HG03354 (cell line): Measurements from ENCODE around the gene SPPL2B.

ENCODE experiments used
- ATAC-seq: cut with Tn5 transposase; IDR thresholded peaks from one replicate; pipeline ENCODE4 v1.9.1; 2021; ENCODE audit warnings: mild to moderate bottlenecking; ENCODE audit not compliant: unreplicated experiment, poor library complexity, severe bottlenecking

SPPL2B gene

DNA sequence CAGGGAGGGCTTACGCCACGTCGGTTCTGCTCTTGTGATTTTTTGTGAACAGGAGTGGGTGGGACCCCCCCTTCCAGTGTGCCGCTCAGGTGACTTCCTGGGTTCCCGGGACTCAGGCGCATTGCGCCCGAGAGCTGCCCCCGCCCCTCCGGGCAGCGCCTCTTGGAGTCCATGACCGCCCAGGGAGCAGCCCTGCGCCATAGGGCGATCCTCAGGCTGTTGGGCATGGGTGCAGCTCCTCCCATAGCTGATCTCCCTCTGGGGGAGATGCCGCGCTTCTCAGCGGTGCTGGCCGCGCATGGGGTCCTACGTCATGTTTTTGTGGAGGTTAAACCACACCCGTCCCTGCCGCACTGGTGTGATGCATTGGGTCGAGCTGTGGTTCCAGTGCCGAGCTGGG is 23.6 kb downstream of the SPPL2B start:
- no peak for ATAC-seq

DNA sequence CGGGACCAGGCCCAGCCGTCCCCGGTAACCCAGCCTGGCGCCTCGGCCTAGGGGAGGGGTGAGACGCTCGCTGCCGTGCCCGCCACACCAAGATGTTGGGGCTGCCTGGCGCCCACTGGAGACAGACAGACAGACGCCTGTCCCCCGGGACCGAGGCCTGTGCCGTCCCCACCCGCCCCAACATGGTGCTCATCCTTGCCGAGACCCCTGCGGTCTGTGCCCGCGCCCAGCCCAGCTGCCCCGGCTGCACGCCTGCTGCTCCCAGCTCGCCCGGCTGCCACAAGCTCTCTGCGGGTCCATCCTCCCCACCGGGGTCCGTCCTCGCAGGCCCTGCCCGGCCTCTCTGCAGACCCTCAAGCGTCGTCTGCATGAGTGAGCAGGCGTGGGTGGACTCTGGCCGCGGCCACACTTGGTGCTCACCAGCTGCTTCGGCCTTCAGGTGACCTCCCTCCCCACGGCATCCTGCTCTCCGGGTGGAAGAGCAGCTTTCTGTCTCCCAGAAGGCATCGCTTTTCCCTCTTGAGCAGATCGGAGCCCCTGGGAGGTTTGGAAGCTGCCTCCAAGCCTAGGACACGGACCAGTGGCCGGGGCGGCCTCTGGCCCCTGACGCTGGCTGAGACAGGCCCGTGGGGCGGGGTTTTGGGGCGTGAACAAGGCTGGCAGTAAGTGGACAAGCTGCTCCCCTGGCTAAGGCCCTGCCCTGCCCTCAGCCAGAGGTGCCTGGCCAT is 24.8 kb downstream of the SPPL2B start:
- no peak for ATAC-seq

DNA sequence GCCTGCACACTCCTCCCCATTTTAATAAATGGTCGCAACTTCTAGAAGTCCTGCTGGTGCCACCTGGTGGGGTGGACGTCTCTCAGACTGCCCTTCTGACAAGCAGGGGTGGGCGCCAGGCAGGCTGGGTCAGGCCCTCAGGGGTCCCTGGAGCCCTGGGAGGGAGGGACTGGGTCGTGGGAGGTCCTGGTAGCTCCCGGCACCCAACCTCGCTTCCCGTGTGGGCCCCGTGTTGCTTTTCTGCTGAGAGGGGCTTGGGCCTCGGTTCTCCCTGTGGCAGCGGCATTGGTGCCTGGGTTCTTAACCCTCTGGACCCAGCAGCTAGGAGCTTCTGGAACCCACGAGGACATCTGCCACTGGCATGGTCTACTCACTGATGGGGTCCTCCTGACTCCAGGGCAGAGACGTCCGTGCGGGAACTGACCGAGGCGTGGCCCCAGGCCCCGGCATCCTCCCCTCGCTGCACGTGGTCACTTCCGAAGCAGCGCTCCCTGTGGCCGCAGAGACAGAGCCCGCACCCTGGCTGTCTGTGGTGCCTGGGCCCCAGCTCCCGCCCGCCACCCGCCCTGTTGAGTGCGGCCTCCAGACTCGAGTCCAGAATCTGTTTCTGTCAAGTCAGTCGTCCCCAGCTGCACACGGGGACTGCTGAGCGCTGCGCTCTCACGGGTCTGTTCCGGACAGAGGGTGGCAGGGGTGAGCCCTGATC is 25.6 kb downstream of the SPPL2B start:
- ATAC-seq = no peak

DNA sequence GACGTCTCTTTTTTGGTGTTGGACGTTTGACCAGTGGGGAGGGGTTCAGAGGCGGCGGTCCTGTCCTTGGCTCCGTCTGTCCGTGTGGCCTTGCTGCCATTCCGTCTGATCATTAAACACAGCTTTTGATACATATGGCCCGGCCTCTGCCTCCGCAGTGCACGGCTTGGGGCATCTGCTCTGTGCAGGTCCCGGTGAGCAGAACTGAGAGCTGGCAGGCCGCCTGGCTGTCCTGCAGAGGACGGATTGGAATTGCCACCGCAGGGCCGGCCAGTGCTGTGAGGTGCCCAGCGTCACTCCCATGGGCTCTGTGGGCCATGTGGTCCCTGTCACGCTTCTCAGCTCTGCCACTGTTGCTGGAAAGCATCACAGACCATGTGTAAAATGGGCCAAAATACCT is 26.2 kb downstream of the SPPL2B start:
- ATAC-seq = no peak

DNA sequence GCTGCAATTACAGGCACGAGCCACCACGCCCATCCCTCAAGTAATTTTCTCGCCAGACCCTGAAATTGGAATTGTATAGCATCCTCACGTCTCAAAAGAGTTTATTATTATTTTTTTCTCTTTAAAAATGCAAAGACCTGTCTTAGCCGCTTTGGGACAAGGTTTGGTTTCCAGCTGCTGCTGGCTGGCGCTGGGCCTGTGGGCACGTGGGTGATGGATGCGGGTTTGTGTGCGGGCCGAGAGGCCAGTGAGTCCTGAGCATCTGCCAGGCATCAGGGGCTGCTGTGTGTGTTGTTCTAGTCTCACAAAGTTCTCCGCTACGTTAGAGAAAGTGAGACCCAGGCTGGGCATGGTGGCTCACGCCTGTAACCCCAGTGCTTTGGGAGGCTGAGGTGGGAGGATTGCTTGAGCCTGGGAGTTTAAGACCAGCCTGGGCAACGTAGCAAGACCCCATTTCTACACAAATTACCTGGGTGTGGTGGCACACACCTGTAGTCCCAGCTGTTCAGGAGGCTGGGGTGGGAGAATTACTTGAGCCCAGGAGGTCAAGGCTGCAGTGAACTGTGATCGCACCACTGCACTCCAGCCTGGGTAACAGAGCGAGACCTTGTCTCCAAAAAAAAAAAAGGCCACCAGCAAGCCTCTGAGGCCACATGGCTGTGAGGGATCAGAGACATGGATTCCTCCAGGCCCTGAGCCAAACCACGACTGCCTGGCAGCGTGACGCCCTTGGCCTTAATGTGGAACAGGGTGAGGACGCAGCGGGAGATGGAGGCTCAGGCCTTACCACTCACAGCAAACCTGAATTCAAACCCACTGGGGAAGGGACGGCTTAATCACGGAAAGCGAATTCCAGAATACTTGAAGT is 26.9 kb downstream of the SPPL2B start:
- no peak for ATAC-seq

DNA sequence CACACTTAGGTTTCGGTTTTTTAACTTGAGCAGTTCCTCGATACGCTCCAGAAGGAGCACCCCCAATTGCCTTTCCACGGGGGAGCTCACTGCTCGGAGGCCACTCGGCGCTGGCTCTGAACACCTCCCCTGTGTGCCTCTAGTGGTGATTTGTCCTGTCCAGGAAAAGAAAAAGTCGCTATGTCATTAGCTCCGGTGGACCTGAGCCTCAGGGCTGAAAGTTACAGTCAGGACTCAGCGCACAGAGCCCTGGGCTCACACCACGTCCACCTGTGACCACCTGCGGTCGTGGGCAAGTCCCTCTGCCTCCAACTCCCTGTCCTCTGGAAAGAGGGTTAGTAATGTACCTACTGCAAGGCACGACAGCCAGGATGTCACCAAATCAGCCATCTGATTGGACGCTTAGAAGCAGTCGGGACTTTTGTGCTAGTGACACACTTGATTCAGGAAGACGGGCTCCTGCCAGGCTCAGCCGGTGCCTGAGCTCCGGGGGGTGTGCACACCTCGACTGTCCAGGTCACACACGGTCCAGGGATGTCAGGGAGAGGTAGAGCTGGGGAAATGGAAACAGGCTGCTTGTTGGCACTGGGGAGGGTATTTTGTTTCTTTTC is 27.7 kb downstream of the SPPL2B start:
- ATAC-seq = no peak

DNA sequence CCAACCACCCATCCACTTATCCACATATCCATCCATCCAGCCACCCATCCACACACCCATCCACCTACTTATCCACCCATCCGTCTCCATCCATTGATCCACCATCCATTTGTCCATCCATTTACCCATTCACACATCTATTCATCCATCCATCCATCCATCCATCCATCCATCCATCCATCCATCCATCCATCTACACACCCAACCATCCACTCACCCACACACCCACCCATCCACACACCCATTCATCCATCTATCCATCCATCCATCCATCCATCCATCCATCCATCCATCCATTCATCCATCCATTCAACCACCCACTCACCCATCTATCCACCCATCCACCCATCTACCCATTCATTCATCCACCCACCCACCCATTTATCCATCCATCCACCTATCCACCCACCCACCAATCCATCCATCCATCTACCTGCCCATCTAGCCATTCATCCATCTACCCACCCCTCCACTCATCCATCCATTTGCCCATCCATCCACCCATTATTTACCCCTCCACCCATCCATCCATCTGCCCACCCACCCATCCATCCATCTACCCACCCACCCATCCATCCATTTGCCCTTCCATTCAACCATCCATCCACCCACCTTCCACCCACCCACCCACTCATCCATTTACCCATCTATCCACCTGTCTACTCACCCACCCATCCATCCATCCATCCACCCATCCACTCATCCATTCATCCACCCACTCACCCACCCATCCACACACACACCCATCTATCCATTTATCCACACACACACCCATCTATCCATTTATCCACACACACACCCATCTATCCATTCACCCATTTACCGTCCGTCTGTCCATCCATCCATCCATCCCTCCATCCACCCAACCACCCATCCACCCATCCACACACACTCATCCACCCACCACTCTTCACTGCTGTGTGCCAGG is 29.1 kb downstream of the SPPL2B start:
- ATAC-seq = no peak

DNA sequence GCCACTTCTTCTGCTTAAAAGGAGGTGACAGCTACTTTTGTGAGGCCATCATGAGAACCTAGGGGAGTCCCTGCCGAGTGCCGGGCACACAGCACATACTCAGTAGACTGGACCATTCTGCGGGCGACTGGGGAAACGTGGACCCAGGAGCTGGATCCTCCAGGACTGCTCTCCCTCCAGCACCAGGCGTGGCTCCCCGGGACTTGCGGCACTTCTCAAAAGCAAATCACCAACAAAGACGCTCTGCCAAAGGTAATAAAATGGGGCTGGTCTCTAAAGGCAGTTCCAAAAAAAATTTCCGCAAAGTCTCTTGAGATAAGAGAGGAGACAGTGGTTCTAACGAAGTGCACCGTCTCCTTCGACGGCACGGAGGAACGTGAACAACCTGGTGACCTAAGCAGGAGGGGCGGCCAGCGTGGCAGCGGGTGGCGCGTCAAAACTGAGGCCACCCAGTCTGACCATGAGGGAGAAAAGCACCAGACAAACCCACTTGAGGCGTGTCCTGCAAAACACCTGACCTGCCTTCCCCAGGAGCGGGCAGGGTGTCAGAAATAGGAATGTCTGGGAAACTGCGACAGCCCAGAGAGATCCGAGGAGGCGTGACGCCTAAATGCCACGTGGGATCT is 30.2 kb downstream of the SPPL2B start:
- no peak for ATAC-seq

DNA sequence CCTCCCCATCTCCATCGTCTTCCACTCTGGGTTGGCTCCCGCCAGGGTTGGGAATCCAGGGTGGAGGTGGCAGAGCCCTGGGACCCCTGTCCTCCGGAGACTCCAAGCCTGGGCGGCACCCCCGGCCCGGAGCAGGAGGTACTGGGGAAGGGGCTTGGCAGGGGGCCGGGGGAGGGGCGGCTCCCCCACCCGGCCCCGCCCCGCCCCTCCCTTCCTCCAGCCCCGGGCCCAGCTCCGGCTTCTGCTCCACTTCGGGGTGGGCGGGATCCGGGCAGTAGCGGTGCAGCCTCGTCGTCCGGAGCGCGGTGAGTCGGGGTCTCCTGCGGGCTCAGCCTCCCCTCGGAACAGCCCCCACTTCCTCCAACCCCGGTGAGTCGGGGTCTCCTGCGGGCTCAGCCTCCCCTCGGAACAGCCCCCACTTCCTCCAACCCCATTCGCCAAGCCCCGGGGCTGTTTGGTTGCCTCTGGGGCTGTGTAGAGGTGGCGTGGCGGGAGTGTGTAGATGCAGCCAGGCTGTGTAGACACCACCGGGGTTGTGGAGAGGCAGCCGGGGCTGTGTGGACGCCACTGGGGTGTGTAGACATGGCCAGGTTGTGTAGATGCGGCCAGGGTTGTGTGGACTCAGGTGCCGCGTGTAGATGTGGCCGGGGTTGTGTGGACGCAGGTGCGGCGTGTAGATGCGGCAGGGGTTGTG is 31.7 kb downstream of the SPPL2B start, which contains the start of gene TMPRSS9:
Gene TMPRSS9, plus strand, starts transcription at position 274 of the 694 bp plus-strand sequence. CDS start 29,521 bp downstream, outside the sequence.
- ATAC-seq = no peak

DNA sequence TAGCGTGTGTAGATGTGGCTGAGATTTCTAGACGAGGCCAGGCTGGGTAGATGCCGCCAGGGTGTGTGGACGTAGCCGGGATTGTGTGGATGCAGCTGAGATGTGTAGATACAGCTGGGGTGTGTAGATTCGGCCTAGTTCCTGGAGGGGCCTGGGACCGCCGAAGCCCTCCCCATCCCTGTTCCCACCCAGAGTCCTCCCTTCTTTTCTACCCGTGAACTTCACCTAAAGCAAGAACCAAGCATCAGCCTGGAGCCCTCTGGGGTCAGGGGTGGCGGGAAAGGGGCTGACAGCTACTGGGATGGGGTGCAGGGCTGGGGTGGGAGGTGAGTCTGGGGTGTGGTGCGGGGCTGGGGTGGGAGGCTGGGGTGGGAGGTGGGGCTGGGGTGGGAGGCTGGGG is 32.3 kb downstream of the SPPL2B start:
- ATAC-seq = no peak

DNA sequence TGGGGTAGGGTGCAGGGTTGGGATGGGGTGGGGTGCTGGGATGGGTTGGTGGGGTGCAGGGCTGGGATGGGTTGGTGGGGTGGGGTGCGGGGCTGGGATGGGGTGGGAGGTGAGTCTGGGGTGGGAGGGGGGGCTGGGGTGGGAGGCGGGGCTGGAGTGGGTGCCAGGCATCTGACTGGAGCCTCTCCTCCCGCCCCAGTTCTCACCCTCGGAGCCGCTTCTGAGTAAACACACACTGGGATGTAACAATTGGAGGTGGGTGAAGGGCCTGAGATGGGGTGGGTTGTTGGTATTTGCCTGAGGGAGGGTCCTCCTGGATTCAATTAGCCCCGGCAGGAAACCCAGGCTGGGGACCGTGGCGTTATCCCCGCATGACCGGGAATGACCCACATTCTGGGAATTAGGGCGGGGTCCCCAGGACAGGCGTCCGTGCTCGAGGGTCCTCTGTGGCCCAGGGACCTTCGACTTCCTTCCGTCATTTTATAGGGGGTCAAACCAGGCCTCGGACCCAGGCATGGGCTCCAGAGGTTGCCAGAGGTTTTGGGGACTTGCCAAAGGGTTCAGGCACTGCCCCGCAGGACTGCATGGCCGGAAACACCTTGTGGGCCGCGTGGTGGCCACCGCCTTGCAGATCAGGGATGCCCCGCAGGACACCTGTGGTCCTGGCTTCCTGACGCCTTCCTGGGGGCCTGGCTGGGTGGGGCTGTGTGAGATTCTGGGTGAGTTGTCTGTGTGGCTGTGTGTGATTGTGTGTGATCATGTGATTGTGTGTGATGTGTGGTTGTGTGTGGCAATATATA is 33.0 kb downstream of the SPPL2B start:
- ATAC-seq = no peak

DNA sequence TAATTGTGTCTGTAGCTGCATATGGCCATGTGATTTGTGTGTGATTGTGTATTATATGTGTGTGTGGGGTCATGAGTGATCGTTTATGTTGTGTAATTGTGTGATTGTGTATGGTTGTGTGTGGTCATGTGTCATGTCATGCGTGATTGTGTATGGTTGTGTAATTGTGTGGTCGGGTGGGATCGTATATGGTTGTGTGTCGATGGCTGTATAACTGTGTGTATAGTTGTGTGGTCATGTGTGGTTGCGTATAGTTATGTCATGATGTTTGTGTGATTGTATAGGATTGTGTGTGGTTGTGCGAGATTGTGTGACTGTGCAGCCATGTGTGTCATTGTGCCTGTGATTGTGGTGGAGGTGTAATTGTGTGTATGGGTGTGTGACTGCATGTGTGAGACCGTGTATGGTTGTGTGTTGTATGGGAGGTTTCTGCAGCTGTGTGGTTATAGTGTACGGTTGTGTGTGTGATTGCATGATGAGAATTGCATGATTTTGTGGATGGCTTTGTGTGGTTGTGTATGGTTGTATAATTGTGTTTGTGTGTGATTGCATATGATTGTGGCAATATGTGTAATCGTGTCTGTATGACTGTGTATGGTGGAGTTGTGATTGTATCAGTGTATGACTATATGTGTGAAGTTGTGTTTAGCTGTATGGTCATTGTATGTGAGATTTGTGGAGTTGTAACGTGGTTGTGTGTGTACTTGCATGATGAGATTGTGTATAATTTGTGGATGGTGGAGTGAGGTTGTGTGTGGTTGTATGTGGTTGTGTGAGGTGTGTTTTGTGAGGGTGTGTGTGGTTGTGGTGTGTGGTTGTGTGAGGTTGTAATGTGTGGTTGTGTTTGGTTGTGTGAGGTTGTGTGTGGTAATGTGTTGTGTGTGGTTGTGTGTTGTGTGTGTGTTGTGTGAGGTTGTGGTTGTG is 33.8 kb downstream of the SPPL2B start:
- ATAC-seq = no peak

DNA sequence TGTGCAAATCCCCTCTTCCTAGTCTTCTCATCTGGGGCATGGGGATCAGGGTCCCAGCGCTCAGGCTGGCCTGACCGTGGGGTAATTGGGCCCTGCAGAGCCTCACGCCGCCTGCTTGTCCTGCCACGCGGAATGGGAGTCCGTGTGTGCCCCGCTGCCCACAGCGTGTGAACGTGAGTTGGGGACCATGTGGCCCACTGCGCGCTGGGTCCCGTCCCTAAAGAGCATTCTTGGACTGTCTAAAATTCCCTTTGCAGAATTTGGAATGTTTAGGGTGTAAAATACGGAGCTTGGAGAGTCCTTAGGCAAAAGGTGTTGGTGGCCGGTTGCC is 34.5 kb downstream of the SPPL2B start:
- ATAC-seq = no peak

DNA sequence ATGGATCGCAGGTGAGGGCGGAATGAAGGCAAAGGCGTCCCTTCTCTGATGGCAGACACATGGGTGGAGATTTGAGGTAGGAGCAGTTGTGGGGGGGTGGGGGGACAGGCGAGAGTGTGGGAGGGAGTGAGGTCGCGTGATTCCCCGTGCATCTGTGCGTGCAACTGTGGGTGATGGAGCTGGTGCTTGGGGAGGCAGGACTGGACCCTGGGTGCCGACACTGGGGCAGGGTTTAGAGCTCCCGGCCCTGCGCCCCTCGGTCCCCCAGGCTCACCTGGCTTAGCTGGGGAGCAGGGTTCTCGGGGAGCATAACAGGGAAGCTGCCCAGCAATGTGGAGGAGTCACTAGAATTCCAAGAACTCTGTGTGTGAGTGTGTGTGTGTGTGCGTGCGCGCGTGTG is 34.9 kb downstream of the SPPL2B start:
- no peak for ATAC-seq

DNA sequence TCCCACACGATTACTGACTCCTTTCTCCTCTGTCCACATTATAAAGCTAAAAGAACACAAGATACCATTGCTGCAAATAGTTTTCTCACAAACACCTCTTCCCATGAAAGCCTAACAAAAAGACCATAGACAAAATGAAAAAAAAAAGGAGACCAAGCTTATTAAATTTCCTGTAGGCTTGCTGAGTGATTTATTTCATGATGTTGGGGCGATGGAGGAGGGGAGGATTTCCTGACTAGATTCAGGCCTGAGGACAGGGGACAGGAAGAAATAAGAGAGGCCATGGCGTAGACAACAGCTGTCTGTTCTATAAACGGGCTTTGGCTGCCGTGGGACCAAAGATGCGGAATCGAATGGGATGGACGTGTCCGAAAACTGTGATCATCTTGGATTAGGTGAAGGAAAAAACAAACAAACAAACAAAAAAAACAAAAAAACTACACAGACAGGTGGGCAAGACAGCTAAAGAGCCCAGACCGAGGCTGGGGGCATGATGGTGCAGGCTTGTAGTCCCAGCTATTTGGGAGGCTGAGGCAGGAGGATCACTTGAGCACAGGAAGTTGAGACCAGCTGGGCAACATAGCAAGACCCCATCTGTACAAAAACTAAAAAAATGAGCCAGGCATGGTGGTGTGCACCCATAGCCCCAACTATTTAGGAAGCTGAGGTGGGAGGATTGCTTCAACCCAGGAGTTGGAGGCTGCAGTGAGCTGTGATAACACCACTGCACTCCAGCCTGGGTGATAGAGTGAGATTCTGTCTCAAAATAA is 36.9 kb downstream of the SPPL2B start:
- ATAC-seq = no peak

DNA sequence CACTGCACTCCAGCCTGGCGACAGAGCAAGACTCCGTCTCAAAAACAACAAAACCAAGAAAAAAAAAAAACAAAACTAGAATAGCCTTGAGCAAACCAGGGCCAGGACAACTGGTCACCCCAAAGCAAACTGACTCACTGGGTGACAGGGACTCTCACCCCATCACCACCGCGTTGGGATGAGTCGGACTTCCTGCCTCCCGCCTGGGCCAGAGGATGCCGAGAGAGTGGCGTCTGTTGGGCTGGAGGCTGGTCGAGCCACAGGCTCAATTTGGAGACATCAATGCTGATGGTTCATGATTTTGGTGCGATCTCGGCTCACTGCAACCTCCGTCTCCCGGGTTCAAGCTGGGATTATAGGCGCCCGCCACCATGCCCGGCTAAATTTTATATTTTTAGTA is 43.2 kb downstream of the SPPL2B start:
- ATAC-seq = no peak
